OCI-LY3 (cell line): ENCODE measurements around the gene MESP2.

Source experiments
- EZH2phosphoT487 ChIP-seq: fragments of 200-600 bp; shearing (Covaris generic); IDR thresholded peaks from 2 replicates; pipeline ENCODE4 v1.6.1; 2018; ENCODE audit warnings: antibody characterized with exemption, mixed run types, low read depth
- TF ChIP-seq, protein P1 (sequence below): fragments of 200-600, 300-600 bp; sonication (generic); IDR thresholded peaks from 2 replicates; pipeline ENCODE4 v1.5.1; 2014; ENCODE audit warnings: antibody characterized with exemption, low read length, low read depth

- TF ChIP-seq, protein P1, sequence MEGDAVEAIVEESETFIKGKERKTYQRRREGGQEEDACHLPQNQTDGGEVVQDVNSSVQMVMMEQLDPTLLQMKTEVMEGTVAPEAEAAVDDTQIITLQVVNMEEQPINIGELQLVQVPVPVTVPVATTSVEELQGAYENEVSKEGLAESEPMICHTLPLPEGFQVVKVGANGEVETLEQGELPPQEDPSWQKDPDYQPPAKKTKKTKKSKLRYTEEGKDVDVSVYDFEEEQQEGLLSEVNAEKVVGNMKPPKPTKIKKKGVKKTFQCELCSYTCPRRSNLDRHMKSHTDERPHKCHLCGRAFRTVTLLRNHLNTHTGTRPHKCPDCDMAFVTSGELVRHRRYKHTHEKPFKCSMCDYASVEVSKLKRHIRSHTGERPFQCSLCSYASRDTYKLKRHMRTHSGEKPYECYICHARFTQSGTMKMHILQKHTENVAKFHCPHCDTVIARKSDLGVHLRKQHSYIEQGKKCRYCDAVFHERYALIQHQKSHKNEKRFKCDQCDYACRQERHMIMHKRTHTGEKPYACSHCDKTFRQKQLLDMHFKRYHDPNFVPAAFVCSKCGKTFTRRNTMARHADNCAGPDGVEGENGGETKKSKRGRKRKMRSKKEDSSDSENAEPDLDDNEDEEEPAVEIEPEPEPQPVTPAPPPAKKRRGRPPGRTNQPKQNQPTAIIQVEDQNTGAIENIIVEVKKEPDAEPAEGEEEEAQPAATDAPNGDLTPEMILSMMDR = no peak
- TF ChIP-seq EZH2phosphoT487 = no peak
Measured at GRCh38 chr15:89770041-89770440, 6.1 kb upstream of the MESP2 start.
